ENCODE measurements around the gene ADGRB2. TPM values are rescaled to one million over a fixed set of nuclear protein-coding genes. Genes with fewer than 3 reads are reported as not detected.
A peak's percentile ranks its signal among the peaks of the same experiment; 100 is the strongest.

The ADGRB2 gene
- polyA plus RNA-seq, 3 donors, result not detected

DNA sequence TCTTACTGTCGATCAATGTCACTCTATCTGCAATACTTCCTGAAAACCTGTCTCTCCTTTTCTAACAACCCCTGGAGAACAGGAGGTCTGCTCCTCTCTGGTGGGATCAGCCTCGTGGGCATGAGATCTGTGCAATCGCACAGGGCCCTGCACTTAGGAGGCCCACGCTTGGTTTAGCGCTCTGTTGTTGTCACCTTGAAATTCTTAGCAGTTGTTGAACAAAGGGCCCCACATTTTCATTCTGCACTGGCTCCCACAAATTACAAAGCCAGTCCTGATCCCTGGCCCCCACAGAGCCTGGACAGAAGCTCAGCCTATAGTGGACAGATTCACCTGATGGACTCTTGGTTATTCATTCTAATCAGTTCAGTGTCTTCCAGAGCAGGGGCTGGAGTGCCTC is 33.1 kb upstream of the ADGRB2 start:
- Histone ChIP-seq H2AFZ (ENCODE audit: insufficient read depth, low read depth, low read length, poor library complexity, severe bottlenecking) (no peak overlapping the region), H3K4me3 (replicated peaks in 1 of 3; ENCODE audit: low read depth in 2 of 3, low read length in 3 of 3) (no peak overlapping the region), H3K27ac (ENCODE audit: low read depth in 1 of 2, low read length in 2 of 2) (no peak overlapping the region), H3K4me2 (replicated peaks; ENCODE audit: extremely low read depth, low read length, poor library complexity, severe bottlenecking) (no peak overlapping the region), H4K20me1 (ENCODE audit: insufficient read depth, low read length) (no peaks in the 10 kb centered on the region), H3K9me3 (replicated peaks in 1 of 2; ENCODE audit: control insufficient read depth in 1 of 2, insufficient read depth in 1 of 2, low read length in 2 of 2) (no peaks in the 10 kb centered on the region), H3K36me3 (replicated peaks in 1 of 2; ENCODE audit: control insufficient read depth in 1 of 2, insufficient read depth in 2 of 2, low read length in 2 of 2) (no peaks in the 10 kb centered on the region), H3K79me2 (ENCODE audit: insufficient read depth, low read length) (no peaks in the 10 kb centered on the region), H3K4me1 (ENCODE audit: control insufficient read depth in 1 of 2, insufficient read depth in 2 of 2, low read length in 2 of 2) (peaks cover 6 to 8% of the 10 kb centered on the region in 2 donors), H3K27me3 (ENCODE audit: control insufficient read depth in 2 of 2, insufficient read depth in 2 of 2, low read length in 2 of 2) (no peaks in the 10 kb centered on the region), H3K9ac (ENCODE audit: insufficient read depth, low read length, poor library complexity, severe bottlenecking) (no peak overlapping the region)
- Mint-ChIP-seq H3K4me3 (no peak overlapping the region), H3K36me3 (no peaks in the 10 kb centered on the region), H3K4me1 (peaks cover 9% of the 10 kb centered on the region), H3K27ac (no peak overlapping the region), H3K27me3 (ENCODE audit: low read depth in 3 of 3) (peaks cover 12 to 35% (median 16%) of the 10 kb centered on the region in 3 donors), H3K9me3 (peaks cover 0 to 2% (median 0%) of the 10 kb centered on the region in 7 donors)
- intact Hi-C loops (cut with micrococcal nuclease), result loop anchor here in 1 of 2 donors (10.0 kb wide), 1 partner anchor 232 kb away; no protein-coding TSS in a partner anchor
- DNase-seq, result no peak
- 92% methylated on average over 4 of the region's 5 CpGs for WGBS (ENCODE audit: insufficient coverage)
- no peak for TF ChIP-seq CTCF (IDR thresholded peaks at IDR 0.05)

DNA sequence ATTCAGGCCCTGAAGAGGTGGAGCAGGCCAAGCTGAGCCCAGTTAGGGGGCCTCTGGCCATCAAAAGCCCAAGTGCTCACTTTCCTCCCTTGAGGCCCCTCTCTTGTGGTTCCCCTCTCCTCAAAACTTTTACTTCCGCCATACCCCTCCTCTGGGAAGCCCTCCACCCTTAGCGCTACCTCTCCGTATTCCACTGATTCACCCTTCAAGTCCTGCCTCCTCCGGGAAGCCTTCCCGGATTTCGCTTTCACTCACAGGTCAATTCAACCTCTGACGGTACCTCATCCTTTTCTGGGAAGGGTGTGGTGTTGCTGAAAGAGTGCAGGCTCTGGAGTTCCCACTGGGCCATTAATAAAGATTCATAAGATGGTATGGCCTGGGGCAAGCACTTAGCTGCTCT is 32.6 kb upstream of the ADGRB2 start:
- peaks cover 12 to 33% (median 18%) of the 10 kb centered on the region in 3 donors for H3K27me3 Mint-ChIP-seq (ENCODE audit: low read depth in 3 of 3)
- Histone ChIP-seq H3K27me3 (ENCODE audit: control insufficient read depth in 2 of 2, insufficient read depth in 2 of 2, low read length in 2 of 2) (no peaks in the 10 kb centered on the region), H3K4me1 (ENCODE audit: control insufficient read depth in 1 of 2, insufficient read depth in 2 of 2, low read length in 2 of 2) (peaks cover 6% of the 10 kb centered on the region in 2 donors), H3K4me3 (replicated peaks in 1 of 3; ENCODE audit: low read depth in 2 of 3, low read length in 3 of 3) (no peak overlapping the region), H2AFZ (ENCODE audit: insufficient read depth, low read depth, low read length, poor library complexity, severe bottlenecking) (no peak overlapping the region), H3K79me2 (ENCODE audit: insufficient read depth, low read length) (no peaks in the 10 kb centered on the region), H4K20me1 (ENCODE audit: insufficient read depth, low read length) (no peaks in the 10 kb centered on the region), H3K4me2 (replicated peaks; ENCODE audit: extremely low read depth, low read length, poor library complexity, severe bottlenecking) (no peak overlapping the region), H3K27ac (ENCODE audit: low read depth in 1 of 2, low read length in 2 of 2) (no peak overlapping the region), H3K9ac (ENCODE audit: insufficient read depth, low read length, poor library complexity, severe bottlenecking) (no peak overlapping the region), H3K36me3 (replicated peaks in 1 of 2; ENCODE audit: control insufficient read depth in 1 of 2, insufficient read depth in 2 of 2, low read length in 2 of 2) (no peaks in the 10 kb centered on the region), H3K9me3 (replicated peaks in 1 of 2; ENCODE audit: control insufficient read depth in 1 of 2, insufficient read depth in 1 of 2, low read length in 2 of 2) (no peaks in the 10 kb centered on the region)
- H3K4me3 Mint-ChIP-seq, result peak overlapping the region in 1 of 2 donors; percentile 63
- DNase-seq, result no peak
- intact Hi-C loops (cut with micrococcal nuclease), result loop anchor here in 1 of 2 donors (10.0 kb wide), 1 partner anchor 232 kb away; no protein-coding TSS in a partner anchor
- no peaks in the 10 kb centered on the region for H3K36me3 Mint-ChIP-seq
- WGBS (ENCODE audit: insufficient coverage), result no CpG with 5 or more reads among the region's 7 CpGs
- peaks cover 0 to 2% (median 0%) of the 10 kb centered on the region in 7 donors for H3K9me3 Mint-ChIP-seq
- peaks cover 7% of the 10 kb centered on the region for H3K4me1 Mint-ChIP-seq
- H3K27ac Mint-ChIP-seq, result peak overlapping the region in 1 of 7 donors; percentile 62
- no peak for TF ChIP-seq CTCF (IDR thresholded peaks at IDR 0.05)

Measured in CD14-positive monocyte (primary cell).